KMS-11 (cell line): ENCODE measurements around the gene STIM1.

Experiments
- H2AFZ ChIP-seq: fragments of 200-600 bp; sonication (generic); 2 replicates; pipeline ENCODE4 v1.6.1; 2016; ENCODE audit warnings: antibody characterized with exemption, mixed run types, low read depth
- H3K27ac ChIP-seq: fragments of 200-600 bp; sonication (generic); 2 replicates; pipeline ENCODE4 v1.6.1; 2016; ENCODE audit warnings: mild to moderate bottlenecking, mixed run types
- H3K27me3 ChIP-seq: fragments of 200-600 bp; sonication (generic); 2 replicates; pipeline ENCODE4 v1.6.1; 2017; ENCODE audit warnings: mild to moderate bottlenecking, low read depth, mixed run types, moderate library complexity; ENCODE audit not compliant: insufficient read depth
- H3K36me3 ChIP-seq: fragments of 200-600 bp; sonication (generic); 2 replicates; pipeline ENCODE4 v1.6.1; 2017; ENCODE audit warnings: mild to moderate bottlenecking, mixed run types; ENCODE audit not compliant: insufficient read depth
- H3K4me1 ChIP-seq: fragments of 200-600 bp; sonication (generic); 2 replicates; pipeline ENCODE4 v1.6.1; 2016; ENCODE audit warnings: mild to moderate bottlenecking, low read depth, mixed run types; ENCODE audit not compliant: poor library complexity, severe bottlenecking
- H3K4me2 ChIP-seq: fragments of 200-600 bp; sonication (generic); 2 replicates; pipeline ENCODE4 v1.7.0; 2016; ENCODE audit warnings: mild to moderate bottlenecking, mixed run types
- H3K4me3 ChIP-seq: fragments of 200-600 bp; sonication (generic); IDR thresholded peaks from 2 replicates; pipeline ENCODE4 v1.6.1; 2017; ENCODE audit warnings: low read depth, low read length, mixed read lengths; ENCODE audit not compliant: insufficient read depth
- H3K79me2 ChIP-seq: fragments of 200-600 bp; sonication (generic); 2 replicates; pipeline ENCODE4 v1.6.1; 2016; ENCODE audit warnings: low read depth, mixed run types; ENCODE audit not compliant: insufficient read depth
- H3K9ac ChIP-seq: fragments of 200-600 bp; sonication (generic); 2 replicates; pipeline ENCODE4 v1.6.1; 2016; ENCODE audit warnings: mild to moderate bottlenecking, mixed run types
- H4K20me1 ChIP-seq: fragments of 200-600 bp; sonication (generic); 2 replicates; pipeline ENCODE4 v1.6.1; 2016; ENCODE audit warnings: mild to moderate bottlenecking, mixed run types; ENCODE audit not compliant: insufficient read depth
- CTCF ChIP-seq: fragments of 200-600 bp; sonication (generic); conservative IDR thresholded peaks from 2 replicates; pipeline ENCODE4 v1.6.1; 2017; ENCODE audit warnings: low read depth, mild to moderate bottlenecking, antibody characterized with exemption, low read length, moderate library complexity, mixed read lengths

STIM1 gene

GRCh38 chr11:3914805-3915204 is 59.3 kb downstream of the STIM1 start:
- no peaks in the 10 kb centered on the region for H4K20me1 ChIP-seq
- no peaks in the 10 kb centered on the region; the same call in 1 of the 2 replicates for H3K79me2 ChIP-seq
- H3K4me1 ChIP-seq: peaks cover 39% of the 10 kb centered on the region
- H3K9ac ChIP-seq: no peak overlapping the region
- TF ChIP-seq CTCF: no peak
- no peak overlapping the region for H3K27ac ChIP-seq
- H2AFZ ChIP-seq: no peak overlapping the region
- no peaks in the 10 kb centered on the region for H3K27me3 ChIP-seq
- H3K4me2 ChIP-seq: no peak overlapping the region
- H3K36me3 ChIP-seq: no peaks in the 10 kb centered on the region; the same call in 1 of the 2 replicates
- no peak overlapping the region for H3K4me3 ChIP-seq

GRCh38 chr11:3916962-3917361 is 61.5 kb downstream of the STIM1 start:
- no peaks in the 10 kb centered on the region; the same call in 1 of the 2 replicates for H3K36me3 ChIP-seq
- no peaks in the 10 kb centered on the region for H4K20me1 ChIP-seq
- H3K4me1 ChIP-seq: peaks cover 53% of the 10 kb centered on the region
- H2AFZ ChIP-seq: no peak overlapping the region
- H3K79me2 ChIP-seq: no peaks in the 10 kb centered on the region; the same call in 1 of the 2 replicates
- no peak overlapping the region for H3K4me3 ChIP-seq
- H3K27ac ChIP-seq: no peak overlapping the region
- H3K4me2 ChIP-seq: no peak overlapping the region
- H3K9ac ChIP-seq: no peak overlapping the region
- no peaks in the 10 kb centered on the region for H3K27me3 ChIP-seq
- TF ChIP-seq CTCF: no peak

GRCh38 chr11:3920148-3920852 is 64.8 kb downstream of the STIM1 start:
- H3K27me3 ChIP-seq: no peaks in the 10 kb centered on the region
- H2AFZ ChIP-seq: no peak overlapping the region
- H3K9ac ChIP-seq: no peak overlapping the region; the same call in 1 of the 2 replicates
- no peaks in the 10 kb centered on the region for H3K36me3 ChIP-seq
- no peaks in the 10 kb centered on the region; the same call in 1 of the 2 replicates for H3K79me2 ChIP-seq
- H3K27ac ChIP-seq: peak overlapping the region; percentile 62
- peak overlapping the region; percentile 80 for H3K4me2 ChIP-seq
- H3K4me3 ChIP-seq: no peak overlapping the region
- no peaks in the 10 kb centered on the region for H4K20me1 ChIP-seq
- H3K4me1 ChIP-seq: peaks cover 57% of the 10 kb centered on the region
- no peak for TF ChIP-seq CTCF

GRCh38 chr11:3922056-3922455 is 66.6 kb downstream of the STIM1 start:
- TF ChIP-seq CTCF: no peak
- no peaks in the 10 kb centered on the region for H3K79me2 ChIP-seq
- H3K9ac ChIP-seq: no peak overlapping the region
- no peaks in the 10 kb centered on the region for H3K36me3 ChIP-seq
- H3K4me3 ChIP-seq: no peak overlapping the region
- H3K27me3 ChIP-seq: no peaks in the 10 kb centered on the region
- H3K27ac ChIP-seq: no peak overlapping the region
- no peak overlapping the region for H2AFZ ChIP-seq
- H3K4me1 ChIP-seq: peaks cover 45% of the 10 kb centered on the region
- no peak overlapping the region for H3K4me2 ChIP-seq
- H4K20me1 ChIP-seq: no peaks in the 10 kb centered on the region
